Liver (tissue), 9 donors: ENCODE data around the gene PMPCB. TPM values are rescaled to one million over a fixed set of nuclear protein-coding genes. Genes with fewer than 3 reads are reported as not detected.
A peak's percentile ranks its signal among the peaks of the same experiment; 100 is the strongest.
"Not testable (repeated sequence)": the region's sequence is repeated elsewhere in the genome, so short reads cannot be mapped to it uniquely, and the experiment has no call there.

Experiments
- DNase-seq: peaks from one replicate; pipeline ENCODE4 v3.0.0-alpha.2; 2017; ENCODE audit warnings: low spot score
- H3K27ac ChIP-seq, 2 donors: one replicate each; pipeline ENCODE4 v1.7.0; 2013; ENCODE audit warnings: inconsistent platforms in 2 of 2, low read length in 2 of 2, control low read depth in 1 of 2, low read depth in 1 of 2, mild to moderate bottlenecking in 1 of 2
- H3K27me3 ChIP-seq, 4 donors: one replicate each; pipeline versions ENCODE4 v1.6.1 to v1.7.0; 2013; ENCODE audit warnings: low read length in 3 of 4, inconsistent platforms in 1 of 4, mild to moderate bottlenecking in 1 of 4, moderate library complexity in 1 of 4; ENCODE audit not compliant: control insufficient read depth in 4 of 4, insufficient read depth in 4 of 4
- H3K36me3 ChIP-seq, 4 donors: one replicate each; pipeline versions ENCODE4 v1.6.1 to v1.7.0; 2013; ENCODE audit warnings: low read length in 3 of 4, mild to moderate bottlenecking in 3 of 4, low read depth in 1 of 4, moderate library complexity in 1 of 4; ENCODE audit not compliant: control insufficient read depth in 4 of 4, insufficient read depth in 3 of 4
- H3K4me1 ChIP-seq, 4 donors: one replicate each; pipeline versions ENCODE4 v1.6.1 to v1.7.0; 2013; ENCODE audit warnings: low read length in 3 of 4, mild to moderate bottlenecking in 3 of 4, moderate library complexity in 1 of 4; ENCODE audit not compliant: control insufficient read depth in 4 of 4, insufficient read depth in 4 of 4
- H3K4me3 ChIP-seq, 3 donors: one replicate each; pipeline versions ENCODE4 v1.6.1 to v1.7.0; 2013; ENCODE audit warnings: low read length in 3 of 3, control low read depth in 1 of 3, low read depth in 1 of 3, mild to moderate bottlenecking in 1 of 3
- H3K9ac ChIP-seq, 2 donors: one replicate each; pipeline ENCODE4 v1.7.0; 2013; ENCODE audit warnings: low read length in 2 of 2, mild to moderate bottlenecking in 2 of 2, moderate library complexity in 2 of 2, control low read depth in 1 of 2, low read depth in 1 of 2
- H3K9me3 ChIP-seq, 4 donors: one replicate each; pipeline versions ENCODE4 v1.6.1 to v1.7.0; 2013; ENCODE audit warnings: low read length in 3 of 4; ENCODE audit not compliant: control insufficient read depth in 4 of 4
- WGBS: extraction: QIAGEN DNeasy Blood & Tissue Kit; methylation state at CpG from one replicate; pipeline ENCODE4 v1.1.7; 2013; 5-methylcytosine and 5-hydroxymethylcytosine counted together
- polyA plus RNA-seq, 2 donors: library from polyadenylated mRNA; stranded (reverse) in 1 of 2; unstranded in 1 of 2; fragments of 200-250 nt in 1 of 2; fragments of >200 nt in 1 of 2; fragmentation: Nextera tagmentation in 1 of 2; extraction: Ambion mirVana in 1 of 2; gene quantifications; one replicate each; pipeline versions ENCODE4 v1.2.1 to v1.2.3, GENCODE V29; 2013 to 2015
- total RNA-seq, 2 donors: library from RNA; depleted of rRNA; stranded (reverse); fragments of >200 nt; gene quantifications; one replicate each; pipeline ENCODE4 v1.2.3, GENCODE V29; 2014
- donor health status: healthy.
- donor health status: healthy.
- donor health status: healthy.
- donor health status: healthy.
- donor health status: healthy.

The PMPCB gene
- total and polyA plus RNA-seq, 4 donors = 43.3 to 59.9 (median 53.7) TPM

DNA sequence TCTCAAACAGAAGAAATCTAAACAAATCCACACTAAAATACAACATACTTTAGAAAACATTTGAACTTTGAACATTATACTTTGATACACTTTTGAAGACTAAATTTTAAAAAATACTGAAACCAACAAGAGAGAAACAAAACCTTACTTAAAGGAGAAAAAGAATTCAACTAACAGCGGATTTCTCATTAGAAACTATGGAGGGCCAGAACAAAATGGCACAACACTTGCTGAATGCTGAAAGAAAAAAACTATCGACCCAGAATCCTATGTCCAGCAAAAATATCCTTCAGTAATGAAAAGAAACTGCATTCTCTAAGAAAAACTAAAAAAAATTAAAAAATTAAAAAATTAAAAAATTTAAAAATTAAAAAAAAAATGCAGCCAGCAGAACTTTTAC is 33.2 kb upstream of the PMPCB start:
- not testable (repeated sequence) for DNase-seq, H3K36me3 ChIP-seq, H3K27ac ChIP-seq, H3K9me3 ChIP-seq, H3K4me1 ChIP-seq, H3K9ac ChIP-seq, H3K27me3 ChIP-seq, H3K4me3 ChIP-seq
- WGBS = 83% methylated on average over 2 of the region's 2 CpGs

DNA sequence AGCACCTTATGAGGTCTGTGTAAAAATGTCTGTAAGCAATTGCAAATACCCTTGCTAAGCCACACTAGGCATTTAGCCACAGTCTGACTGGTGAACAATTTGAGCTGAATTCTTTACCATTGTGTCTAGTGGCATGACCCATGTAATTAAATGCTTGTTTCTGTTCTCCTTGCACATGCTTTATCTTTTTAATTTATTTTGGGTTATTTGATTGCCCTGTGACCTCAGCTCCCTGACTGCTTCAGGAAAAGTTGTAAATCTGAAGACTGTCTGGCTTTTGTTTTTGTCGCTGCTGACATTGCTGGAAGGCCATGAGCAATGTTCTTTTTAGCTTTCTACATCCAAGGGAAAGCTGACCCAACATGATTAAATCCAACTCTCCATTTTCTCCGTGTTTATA is 31.0 kb upstream of the PMPCB start:
- not testable (repeated sequence) for H3K9ac ChIP-seq

DNA sequence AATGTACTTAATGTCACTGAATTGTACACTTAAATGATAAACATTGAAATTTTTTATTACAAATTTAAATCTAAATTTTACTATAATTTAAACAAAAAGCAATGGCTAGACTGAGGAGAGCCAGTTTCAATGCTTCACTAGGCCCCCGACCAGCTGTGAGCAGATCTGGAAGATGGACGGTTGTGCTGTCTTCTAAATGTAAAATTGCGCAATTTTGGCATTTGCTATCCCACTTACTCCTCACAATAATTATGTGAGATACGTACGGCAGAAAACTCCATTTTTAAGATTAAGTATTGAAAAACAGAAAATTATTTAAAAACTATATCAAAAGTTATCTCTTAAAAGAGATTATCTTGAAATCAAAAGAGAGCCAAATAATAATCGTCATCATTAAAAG is 23.9 kb upstream of the PMPCB start:
- H3K27ac ChIP-seq, H3K27me3 ChIP-seq, H3K4me1 ChIP-seq, DNase-seq, H3K9ac ChIP-seq, H3K4me3 ChIP-seq, H3K9me3 ChIP-seq, H3K36me3 ChIP-seq: not testable (repeated sequence)
- WGBS = 95% methylated on average over 6 of the region's 6 CpGs

More for the DNA sequence above, 31.0 kb upstream of the PMPCB start:
- H3K36me3 ChIP-seq, H3K27ac ChIP-seq, H3K27me3 ChIP-seq, H3K4me3 ChIP-seq, H3K4me1 ChIP-seq, DNase-seq, H3K9me3 ChIP-seq: not testable (repeated sequence)
- WGBS = 85% methylated on average over 2 of the region's 2 CpGs

DNA sequence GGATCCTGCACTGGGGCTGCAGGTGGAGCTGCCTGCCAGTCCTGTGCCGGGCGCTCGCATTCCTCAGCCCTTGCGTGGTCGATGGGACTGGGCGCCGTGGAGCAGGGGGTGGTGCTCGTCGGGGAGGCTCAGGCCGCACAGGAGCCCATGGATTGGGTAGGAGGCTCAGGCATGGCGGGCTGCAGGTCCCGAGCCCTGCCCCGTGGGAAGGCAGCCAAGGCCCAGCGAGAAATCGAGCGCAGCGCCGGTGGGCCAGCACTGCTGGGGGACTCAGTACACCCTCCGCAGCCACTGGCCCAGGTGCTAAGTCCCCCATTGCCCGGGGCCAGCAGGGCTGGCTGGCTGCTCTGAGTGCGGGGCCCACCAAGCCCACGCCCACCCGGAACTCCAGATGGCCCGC is 22.4 kb upstream of the PMPCB start:
- H3K27me3 ChIP-seq, H3K27ac ChIP-seq, H3K4me3 ChIP-seq, DNase-seq, H3K9me3 ChIP-seq, H3K4me1 ChIP-seq, H3K9ac ChIP-seq, H3K36me3 ChIP-seq: not testable (repeated sequence)
- WGBS = 98% methylated on average over 24 of the region's 24 CpGs

DNA sequence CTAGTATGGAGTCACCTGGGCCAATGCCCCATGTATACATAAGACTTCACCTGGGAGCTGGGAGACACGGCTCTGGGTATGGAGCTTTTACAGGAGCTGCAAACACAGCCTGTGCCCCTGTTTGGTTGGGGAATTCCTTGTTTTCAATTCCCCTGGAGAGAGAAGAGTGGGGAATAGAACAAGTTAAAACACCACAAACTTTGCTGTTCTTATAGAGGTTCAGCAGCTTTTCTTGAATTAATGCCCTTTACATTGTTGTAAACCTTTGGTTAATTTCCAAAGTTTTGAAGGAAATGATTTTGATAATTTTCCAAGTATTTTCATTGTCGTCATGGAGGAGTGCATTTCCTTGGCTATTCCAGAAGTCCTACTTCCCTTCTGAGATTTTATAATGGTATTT is 19.0 kb upstream of the PMPCB start:
- not testable (repeated sequence) for H3K9me3 ChIP-seq, H3K9ac ChIP-seq, H3K27ac ChIP-seq, H3K4me3 ChIP-seq, H3K27me3 ChIP-seq, DNase-seq, H3K36me3 ChIP-seq
- peaks cover 9 to 16% (median 12%) of the 10 kb centered on the region in 4 donors for H3K4me1 ChIP-seq
- 84% methylated on average over 2 of the region's 2 CpGs for WGBS

DNA sequence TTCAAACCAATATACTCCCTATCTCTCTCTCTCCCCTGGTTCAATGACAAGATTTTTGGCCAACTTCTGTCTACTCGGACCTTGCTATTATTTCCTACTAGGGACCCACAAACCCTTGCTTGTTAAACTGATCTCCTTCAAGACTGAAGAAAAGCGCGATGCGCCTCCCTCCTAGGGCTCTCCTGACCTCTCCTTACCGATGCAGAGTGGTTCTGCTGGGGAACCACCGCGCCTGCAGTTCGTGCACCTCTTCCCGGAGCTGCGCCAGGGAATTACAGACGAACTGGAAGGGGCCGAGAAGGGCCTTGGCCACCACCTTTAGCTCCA is 17.6 kb upstream of the PMPCB start:
- WGBS = 5% methylated on average over 12 of the region's 12 CpGs
- not testable (repeated sequence) for DNase-seq, H3K9me3 ChIP-seq, H3K27me3 ChIP-seq, H3K36me3 ChIP-seq, H3K9ac ChIP-seq, H3K27ac ChIP-seq
- Histone ChIP-seq H3K4me3 (peak overlapping the region in 2 of 3 donors; percentile 60 to 61), H3K4me1 (peaks cover 9 to 16% (median 12%) of the 10 kb centered on the region in 4 donors)

DNA sequence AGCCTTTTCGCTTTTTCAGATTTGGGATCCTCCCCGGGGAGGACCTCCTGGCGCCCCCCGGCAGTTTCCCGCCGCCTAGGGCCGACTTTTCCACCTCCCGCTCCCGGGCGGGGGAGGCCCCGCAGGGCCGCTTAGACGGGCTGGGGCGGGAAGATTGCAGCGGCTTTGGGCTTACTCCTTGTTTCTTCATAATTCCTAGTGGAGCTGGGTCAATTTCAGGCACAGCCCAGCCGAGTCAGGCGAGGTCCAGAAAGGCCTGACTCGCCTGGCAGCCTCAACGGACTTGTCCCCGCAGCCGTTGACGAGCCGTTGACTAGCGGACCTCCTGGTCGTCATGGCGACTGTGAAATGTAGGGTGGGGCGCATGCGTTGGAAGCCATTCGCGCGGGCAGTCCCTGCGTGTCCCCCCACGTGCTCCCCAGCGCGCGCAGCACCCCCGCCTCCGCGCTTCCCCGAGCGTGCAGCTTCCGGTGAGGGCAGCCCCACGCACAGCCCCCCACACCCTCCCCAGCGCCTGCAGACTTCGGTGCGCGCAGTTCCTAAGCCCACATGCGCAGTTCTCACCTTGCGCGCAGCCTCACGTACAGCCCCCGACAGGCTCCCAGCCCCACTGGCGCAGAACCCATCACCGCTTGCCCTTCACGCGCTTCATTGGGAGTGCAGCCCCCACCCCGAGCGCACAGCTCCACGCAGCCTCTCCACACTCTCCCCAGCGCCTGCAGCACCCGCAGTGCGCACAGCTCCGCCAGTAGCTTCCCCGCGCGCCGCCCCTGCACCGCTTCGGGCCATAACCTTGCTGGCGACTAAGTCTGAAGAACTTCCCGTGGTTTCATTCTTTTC is 17.1 kb upstream of the PMPCB start:
- not testable (repeated sequence) for H3K9ac ChIP-seq, H3K36me3 ChIP-seq, H3K27ac ChIP-seq, H3K27me3 ChIP-seq, H3K9me3 ChIP-seq
- H3K4me1 ChIP-seq = peaks cover 9 to 16% (median 12%) of the 10 kb centered on the region in 4 donors
- peak overlapping the region; percentile 8 to 61 (median 60) for H3K4me3 ChIP-seq
- WGBS = 1% methylated on average over 71 of the region's 71 CpGs
- DNase-seq = peak; percentile 80

DNA sequence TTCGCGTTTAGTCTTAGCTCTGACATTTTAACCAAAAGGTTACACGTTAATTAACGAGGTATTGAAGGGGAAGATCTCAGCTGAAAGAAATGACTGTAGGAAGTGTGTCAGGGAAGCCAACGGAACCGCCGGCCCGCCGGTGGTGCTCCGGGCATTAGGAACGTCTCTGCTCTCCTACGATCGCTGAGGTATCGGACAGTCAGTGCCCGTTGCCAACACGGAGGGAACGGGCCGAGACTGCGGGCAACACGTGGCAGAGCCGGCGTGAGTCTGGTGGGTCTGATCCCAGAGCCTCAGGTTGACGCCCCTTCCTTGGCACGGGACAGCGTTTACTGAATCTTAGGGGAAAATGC is 16.5 kb upstream of the PMPCB start:
- Histone ChIP-seq H3K4me3 (peak overlapping the region; percentile 8 to 61 (median 60)), H3K4me1 (peaks cover 9 to 16% (median 12%) of the 10 kb centered on the region in 4 donors)
- WGBS = 1% methylated on average over 25 of the region's 25 CpGs
- H3K27me3 ChIP-seq, H3K9me3 ChIP-seq, H3K27ac ChIP-seq, H3K9ac ChIP-seq, H3K36me3 ChIP-seq: not testable (repeated sequence)
- peak; percentile 44 for DNase-seq
